ENCODE results near the gene RING1.

- TF ChIP-seq POLR2A (IDR thresholded peaks at IDR 0.05; ENCODE audit: low read depth) (no peak), POLR2AphosphoS5 (IDR thresholded peaks at IDR 0.05) (no peak), CTCF (IDR thresholded peaks at IDR 0.05) (no peak)
Observed at GRCh38 chr6:33241968-33242367, 33.7 kb downstream of the RING1 start.
